ENCODE measurements around the gene ANKFN1.

Gene ANKFN1, protein sequence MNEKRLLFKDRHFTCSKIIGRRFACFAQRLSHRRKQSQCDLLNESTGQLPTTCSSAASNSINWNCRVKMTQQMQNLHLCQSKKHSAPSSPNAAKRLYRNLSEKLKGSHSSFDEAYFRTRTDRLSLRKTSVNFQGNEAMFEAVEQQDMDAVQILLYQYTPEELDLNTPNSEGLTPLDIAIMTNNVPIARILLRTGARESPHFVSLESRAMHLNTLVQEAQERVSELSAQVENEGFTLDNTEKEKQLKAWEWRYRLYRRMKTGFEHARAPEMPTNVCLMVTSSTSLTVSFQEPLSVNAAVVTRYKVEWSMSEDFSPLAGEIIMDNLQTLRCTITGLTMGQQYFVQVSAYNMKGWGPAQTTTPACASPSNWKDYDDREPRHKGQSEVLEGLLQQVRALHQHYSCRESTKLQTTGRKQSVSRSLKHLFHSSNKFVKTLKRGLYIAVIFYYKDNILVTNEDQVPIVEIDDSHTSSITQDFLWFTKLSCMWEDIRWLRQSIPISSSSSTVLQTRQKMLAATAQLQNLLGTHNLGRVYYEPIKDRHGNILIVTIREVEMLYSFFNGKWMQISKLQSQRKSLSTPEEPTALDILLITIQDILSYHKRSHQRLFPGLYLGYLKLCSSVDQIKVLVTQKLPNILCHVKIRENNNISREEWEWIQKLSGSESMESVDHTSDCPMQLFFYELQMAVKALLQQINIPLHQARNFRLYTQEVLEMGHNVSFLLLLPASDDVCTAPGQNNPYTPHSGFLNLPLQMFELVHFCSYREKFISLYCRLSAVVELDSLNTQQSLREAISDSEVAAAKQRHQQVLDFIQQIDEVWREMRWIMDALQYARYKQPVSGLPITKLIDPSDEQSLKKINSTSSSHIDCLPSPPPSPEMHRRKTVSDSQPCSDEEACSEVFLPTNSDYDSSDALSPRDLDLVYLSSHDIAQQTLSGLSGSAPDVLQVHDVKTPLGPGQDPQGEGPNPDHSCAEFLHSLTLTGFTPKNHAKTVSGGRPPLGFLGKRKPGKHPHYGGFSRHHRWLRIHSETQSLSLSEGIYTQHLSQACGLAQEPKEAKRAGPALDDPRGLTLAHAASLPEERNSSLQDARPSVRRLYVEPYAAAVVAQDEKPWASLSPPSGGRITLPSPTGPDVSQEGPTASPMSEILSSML

GRCh38 chr17:56152874-56153602, at the start of gene ANKFN1:
Gene ANKFN1, plus strand, starts transcription at chr17:56153475. Its CDS starts 59,193 bp downstream, at chr17:56212668.
- DNase-seq (ENCODE audit: low read depth in 3 of 3): no peak

DNA sequence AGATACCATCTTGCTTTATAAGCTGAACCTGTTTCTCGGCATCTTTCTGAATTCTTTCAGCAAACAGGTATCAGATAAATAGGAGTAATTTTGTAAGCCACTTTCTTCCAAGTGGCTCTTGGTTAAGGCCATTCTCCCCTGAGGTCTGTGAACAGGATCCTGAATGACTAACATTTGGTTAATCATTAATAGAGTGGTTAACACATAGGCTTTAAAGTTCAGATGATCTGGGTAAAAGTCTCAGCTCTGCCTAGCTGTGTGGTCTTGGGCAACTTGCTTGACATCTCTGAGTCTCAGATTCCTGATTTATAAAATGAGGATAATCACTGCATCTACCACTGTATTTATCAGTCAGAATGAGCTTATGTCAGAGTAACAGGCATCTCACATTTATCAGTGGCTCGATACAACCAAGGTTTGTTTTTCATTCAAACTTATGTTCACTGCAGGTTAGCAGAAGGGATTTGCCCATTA, 44.4 kb upstream of the ANKFN1 start:
- DNase-seq (ENCODE audit: low read depth in 3 of 3): no peak

DNA sequence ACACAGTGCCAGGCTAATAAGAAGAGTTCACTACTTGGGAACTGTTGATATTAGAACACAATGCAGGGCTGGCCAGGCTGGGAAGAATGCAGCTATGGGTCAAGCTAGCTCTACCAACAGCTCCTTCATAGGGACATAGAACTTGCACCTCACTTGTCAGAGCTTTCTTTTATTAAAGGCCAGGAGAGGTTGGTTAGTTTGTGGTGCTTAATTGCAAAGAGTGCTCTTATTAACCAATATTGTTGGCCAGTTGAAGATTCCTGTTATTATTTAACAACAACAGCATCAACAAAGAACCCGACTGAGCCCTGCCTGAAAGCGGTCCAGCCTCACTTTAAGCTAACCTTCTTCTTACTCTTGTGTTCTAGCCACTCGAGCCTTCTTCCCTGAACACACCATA, 43.4 kb upstream of the ANKFN1 start:
- no peak for DNase-seq (ENCODE audit: low read depth in 3 of 3)

DNA sequence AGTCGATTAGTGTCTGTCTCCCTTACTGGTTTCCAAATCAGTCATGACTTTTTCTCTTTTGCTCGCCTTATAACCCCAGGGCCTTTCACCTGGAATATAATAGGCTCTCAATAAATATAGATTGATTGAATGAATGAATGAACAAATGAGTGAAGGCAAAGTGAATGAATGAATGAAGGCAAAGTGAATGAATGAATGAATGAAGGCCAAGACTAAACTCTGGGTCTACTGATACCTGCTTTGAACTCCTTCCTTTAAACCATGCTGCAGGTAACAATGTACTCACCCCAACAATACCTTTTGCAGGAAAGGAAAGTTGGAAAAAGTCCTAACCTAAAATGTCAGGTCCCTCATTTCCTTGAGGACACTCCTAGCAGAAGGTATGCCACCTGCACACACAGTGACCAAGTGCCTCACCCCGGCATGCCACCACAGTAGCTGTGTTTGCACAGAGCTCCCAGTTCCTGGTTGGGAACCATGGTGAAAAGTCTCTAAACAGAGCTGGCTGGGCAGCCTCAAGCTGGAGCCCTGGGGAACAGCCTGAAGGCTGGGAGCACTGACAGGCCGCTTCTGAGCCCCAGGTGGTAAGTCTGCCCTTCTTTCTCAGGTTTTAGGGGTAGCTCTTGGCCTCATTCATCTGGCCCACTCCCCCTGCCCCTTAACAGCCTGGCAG, 42.7 kb upstream of the ANKFN1 start:
- DNase-seq (ENCODE audit: low read depth in 3 of 3): no peak

DNA sequence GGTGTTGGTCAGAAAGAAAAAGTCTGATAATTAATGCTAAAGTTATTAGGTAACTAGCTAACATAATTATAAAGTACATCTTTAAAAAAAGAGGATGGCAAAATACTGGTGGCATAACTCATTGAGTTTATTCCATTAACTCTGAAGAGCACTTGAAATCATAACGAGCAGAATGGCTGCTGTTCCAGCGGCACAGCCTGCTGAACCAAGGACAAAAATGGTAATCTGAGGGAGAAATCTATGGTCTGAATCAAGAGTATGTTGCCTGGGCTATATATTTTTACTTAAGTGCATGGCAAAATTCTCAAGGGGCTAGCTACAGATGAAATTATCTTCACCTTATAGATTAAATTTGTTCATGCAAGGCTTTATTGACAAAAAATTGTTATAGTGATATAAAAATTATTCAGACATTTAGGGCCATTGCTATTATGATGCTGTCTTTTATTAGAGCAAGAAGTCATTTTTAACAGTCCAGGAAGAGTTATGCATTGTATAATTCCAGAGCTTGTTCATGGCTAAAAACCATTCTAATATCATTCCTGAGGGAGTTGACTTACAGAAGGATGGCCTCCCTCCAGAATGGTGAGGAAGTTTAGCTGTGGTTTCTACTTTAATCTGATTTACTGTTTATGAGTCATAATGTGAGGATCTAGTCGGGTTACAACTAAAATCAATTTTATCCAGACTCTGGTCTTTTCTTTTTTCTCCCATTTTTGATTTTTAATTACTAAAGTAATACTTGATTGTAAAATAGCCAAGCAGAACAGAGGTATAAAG, 41.4 kb upstream of the ANKFN1 start:
- DNase-seq (ENCODE audit: low read depth in 3 of 3): no peak

DNA sequence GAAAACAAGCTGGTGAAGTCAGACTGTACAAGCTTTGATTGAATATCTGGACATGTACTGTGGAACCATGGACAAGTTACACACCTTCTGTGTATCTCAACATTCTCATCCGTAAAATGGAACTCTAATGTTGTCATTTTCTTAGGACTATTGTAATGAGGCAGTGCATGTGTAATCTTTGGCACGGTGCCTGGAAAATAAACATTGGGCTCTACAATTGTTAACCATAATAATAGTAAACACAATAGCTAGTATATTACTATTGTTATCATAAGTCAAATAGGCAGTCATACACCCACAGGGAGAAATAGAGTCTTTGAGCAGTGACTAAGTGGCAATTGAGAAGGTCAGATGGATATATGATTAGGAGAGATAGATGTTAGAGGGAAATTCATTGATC, 39.8 kb upstream of the ANKFN1 start:
- no peak for DNase-seq (ENCODE audit: low read depth in 3 of 3)

DNA sequence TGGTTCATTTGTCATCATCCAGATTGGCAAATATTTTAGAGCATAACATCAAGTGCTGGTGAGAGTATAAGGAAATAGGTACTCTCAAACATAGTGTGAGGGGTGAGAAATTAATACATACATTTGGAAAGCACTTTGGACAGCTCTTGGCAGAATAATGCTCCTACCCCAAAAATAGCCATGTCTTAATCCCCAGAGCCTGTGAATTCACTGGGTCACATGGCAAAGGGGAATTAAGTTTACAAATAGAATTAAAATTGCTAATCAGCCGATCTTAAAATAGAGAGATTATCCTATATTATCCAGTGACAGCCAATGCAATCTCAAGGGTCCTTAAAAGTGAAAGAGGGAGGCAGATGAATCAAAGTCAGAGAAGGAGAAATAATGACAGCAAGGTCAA, 38.8 kb upstream of the ANKFN1 start:
- DNase-seq (ENCODE audit: low read depth in 3 of 3): no peak

DNA sequence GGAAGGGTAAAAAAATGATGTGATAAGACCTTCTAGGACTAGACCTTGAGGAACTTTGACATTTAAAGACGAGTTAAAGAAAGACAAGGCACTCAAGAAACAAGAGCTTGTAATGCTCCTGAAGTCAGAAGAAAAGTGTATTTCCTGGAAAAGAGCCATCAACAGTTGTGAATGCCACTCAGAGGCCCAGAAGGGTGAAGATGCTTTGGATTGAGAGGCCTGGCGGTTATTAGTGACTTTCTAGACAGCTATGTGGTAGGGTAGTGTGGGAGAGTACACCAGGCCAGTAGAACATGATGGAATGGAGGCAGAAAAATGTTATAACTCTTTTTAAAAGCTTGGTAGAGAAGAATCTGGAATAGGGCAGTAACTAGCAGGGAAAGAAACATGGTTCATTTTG, 34.1 kb upstream of the ANKFN1 start:
- DNase-seq (ENCODE audit: low read depth in 3 of 3): no peak

DNA sequence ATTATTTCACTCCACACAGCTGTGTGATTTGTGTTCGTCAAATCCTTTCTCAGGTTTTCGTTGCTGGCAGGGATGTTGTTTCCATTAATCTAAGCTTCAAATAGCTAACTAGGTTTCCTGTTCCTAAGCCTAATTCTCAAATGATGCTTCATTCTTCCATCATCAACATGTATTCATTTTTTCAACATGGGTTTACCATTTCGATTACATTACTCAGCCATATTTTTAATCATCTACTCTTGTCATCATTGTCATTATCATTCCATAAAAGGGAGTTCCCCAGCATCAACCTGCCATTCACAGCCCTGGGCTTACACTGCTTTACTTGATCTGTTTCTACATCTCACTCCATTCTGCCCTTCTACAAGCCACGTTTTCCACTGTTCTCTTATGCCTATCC, 33.3 kb upstream of the ANKFN1 start:
- no peak for DNase-seq (ENCODE audit: low read depth in 3 of 3)

- DNase-seq (ENCODE audit: low read depth in 3 of 3): no peak
These were observed 31.9 kb upstream of the ANKFN1 start for GRCh38 chr17:56121191-56122051.

- DNase-seq (ENCODE audit: low read depth in 3 of 3): peak in 1 of 3 experiments; percentile 2
These were observed 27.1 kb upstream of the ANKFN1 start for GRCh38 chr17:56125830-56126819.

- no peak for DNase-seq (ENCODE audit: low read depth in 3 of 3)
These were observed 23.2 kb upstream of the ANKFN1 start for GRCh38 chr17:56130026-56130425.

GRCh38 chr17:56130631-56131030, 22.6 kb upstream of the ANKFN1 start:
- DNase-seq (ENCODE audit: low read depth in 3 of 3): no peak

DNA sequence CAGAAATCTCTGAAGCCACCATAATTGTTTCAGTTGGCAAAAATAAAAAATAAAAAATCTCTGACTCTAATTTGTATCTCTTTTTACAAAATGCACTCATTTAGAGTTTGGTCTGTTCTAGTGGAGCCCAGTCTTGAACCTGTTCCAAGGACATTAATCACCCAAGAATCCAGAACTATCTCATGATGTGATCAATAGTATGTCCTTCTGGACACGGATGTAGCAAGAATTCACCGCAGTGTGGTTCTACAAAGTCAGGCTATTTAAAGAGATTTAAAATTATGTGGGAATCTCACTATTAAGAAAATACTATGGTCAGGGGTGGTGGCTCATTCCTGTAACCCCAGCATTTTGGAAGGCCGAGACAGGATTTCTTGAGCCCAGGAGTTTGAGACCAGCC, 21.8 kb upstream of the ANKFN1 start:
- DNase-seq (ENCODE audit: low read depth in 3 of 3): no peak

GRCh38 chr17:56136301-56136700, 17.0 kb upstream of the ANKFN1 start:
- DNase-seq (ENCODE audit: low read depth in 3 of 3): no peak

- DNase-seq (ENCODE audit: low read depth in 3 of 3): no peak
These were observed 12.0 kb upstream of the ANKFN1 start for GRCh38 chr17:56141046-56141839.

DNA sequence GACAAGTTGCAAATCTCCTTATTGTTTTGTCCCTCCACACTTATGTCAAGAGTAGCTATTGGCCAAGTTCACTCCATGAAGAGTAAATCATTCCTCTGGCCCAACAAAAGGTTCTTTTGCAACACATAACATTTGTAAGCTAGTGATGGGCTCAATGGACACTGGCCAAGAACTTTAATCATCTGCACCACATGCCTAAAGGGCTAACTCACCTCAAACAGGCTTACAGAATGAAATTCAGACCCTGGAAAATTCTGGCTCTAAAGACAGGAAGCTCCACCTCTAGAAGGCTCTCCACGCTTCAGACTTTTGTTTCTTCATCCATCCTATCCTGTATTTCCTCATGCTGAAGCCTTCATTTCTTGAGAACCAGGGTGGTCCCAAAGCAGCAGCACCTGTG, 10.9 kb upstream of the ANKFN1 start:
- no peak for DNase-seq (ENCODE audit: low read depth in 3 of 3)

Data from stimulated activated CD4-positive, alpha-beta T cell treated with anti-CD3 and anti-CD28 coated beads, TNF-alpha, amount 100 ng/mL, for 24 hours (primary cell).